HG03139 (cell line): ENCODE results near the gene MYCBP2.
"Not testable (repeated sequence)": the region's sequence is repeated elsewhere in the genome, so short reads cannot be mapped to it uniquely, and the experiment has no call there.

ENCODE experiments used
- ATAC-seq: cut with Tn5 transposase; IDR thresholded peaks from one replicate; pipeline ENCODE4 v1.9.1; 2021; ENCODE audit not compliant: unreplicated experiment

Gene MYCBP2

GRCh38 chr13:77326905-77327604 is at the start of gene MYCBP2:
MYCBP2 (minus strand) TSS chr13:77327094; CDS start chr13:77326775, 319 bp downstream.
- ATAC-seq, result peak; percentile 49

GRCh38 chr13:77375560-77376108 is 48.7 kb upstream of the MYCBP2 start:
- no peak for ATAC-seq

- no peak for ATAC-seq
These were observed 47.9 kb upstream of the MYCBP2 start for GRCh38 chr13:77374786-77375185.

- ATAC-seq, result no peak
These were observed 47.4 kb upstream of the MYCBP2 start for GRCh38 chr13:77374339-77374738.

GRCh38 chr13:77373502-77373901 is 46.6 kb upstream of the MYCBP2 start:
- no peak for ATAC-seq

GRCh38 chr13:77372275-77372674 is 45.4 kb upstream of the MYCBP2 start:
- ATAC-seq, result no peak

GRCh38 chr13:77370888-77371287 is 44.0 kb upstream of the MYCBP2 start:
- no peak for ATAC-seq

- no peak for ATAC-seq
These were observed 35.3 kb upstream of the MYCBP2 start for GRCh38 chr13:77362166-77362565.

GRCh38 chr13:77360032-77360685 is 33.3 kb upstream of the MYCBP2 start:
- no peak for ATAC-seq

GRCh38 chr13:77359171-77359570 is 32.3 kb upstream of the MYCBP2 start:
- no peak for ATAC-seq

- ATAC-seq, result no peak
These were observed 31.1 kb upstream of the MYCBP2 start for GRCh38 chr13:77358001-77358400.

- ATAC-seq, result no peak
These were observed 29.3 kb upstream of the MYCBP2 start for GRCh38 chr13:77356155-77356554.

GRCh38 chr13:77353995-77354394 is 27.1 kb upstream of the MYCBP2 start:
- ATAC-seq, result no peak

GRCh38 chr13:77351315-77351714 is 24.4 kb upstream of the MYCBP2 start:
- no peak for ATAC-seq

- ATAC-seq, result no peak
These were observed 23.9 kb upstream of the MYCBP2 start for GRCh38 chr13:77350811-77351210.

GRCh38 chr13:77349365-77349764 is 22.5 kb upstream of the MYCBP2 start:
- ATAC-seq, result no peak

- not testable (repeated sequence) for ATAC-seq
These were observed 20.5 kb upstream of the MYCBP2 start for GRCh38 chr13:77347351-77347750.

- peak; percentile 62 for ATAC-seq
These were observed 18.4 kb upstream of the MYCBP2 start for GRCh38 chr13:77345150-77345780.

GRCh38 chr13:77343841-77344240 is 16.9 kb upstream of the MYCBP2 start:
- ATAC-seq, result no peak

- peak; percentile 55 for ATAC-seq
These were observed 12.5 kb upstream of the MYCBP2 start for GRCh38 chr13:77339408-77339807.

GRCh38 chr13:77338961-77339401 is 12.1 kb upstream of the MYCBP2 start:
- ATAC-seq, result peak; percentile 63

GRCh38 chr13:77338329-77338728 is 11.4 kb upstream of the MYCBP2 start:
- ATAC-seq, result peak; percentile 33
